Brain microvascular endothelial cell (primary cell): Measurements from ENCODE around the gene MMUT.
"Not testable (repeated sequence)": the region's sequence is repeated elsewhere in the genome, so short reads cannot be mapped to it uniquely, and the experiment has no call there.

ENCODE experiments used
- DNase-seq: peaks from one replicate; pipeline ENCODE4 v3.0.0-alpha.2; 2020
- H3K27ac ChIP-seq: fragments of 250-450 bp; sonication (Bioruptor Pico); 2 replicates; pipeline ENCODE4 v1.5.1; 2020; ENCODE audit warnings: mild to moderate bottlenecking, moderate library complexity
- H3K27me3 ChIP-seq: fragments of 250-450 bp; sonication (Bioruptor Pico); replicated peaks from 2 replicates; pipeline ENCODE4 v1.5.1; 2020; ENCODE audit warnings: mild to moderate bottlenecking
- H3K36me3 ChIP-seq: fragments of 250-450 bp; sonication (Bioruptor Pico); replicated peaks from 2 replicates; pipeline ENCODE4 v1.5.1; 2020; ENCODE audit warnings: mild to moderate bottlenecking
- H3K4me3 ChIP-seq: 2 replicates; pipeline ENCODE4 v1.5.1; 2011; ENCODE audit warnings: low read depth, mild to moderate bottlenecking, control low read depth, low read length, moderate library complexity
- in situ Hi-C: cut with HindIII; loops from 2 replicates; pipeline ENCODE4 v1.10.0; 2017; ENCODE audit warnings: low sequenced_read_pairs, low pct_ligation_motif_present
- TF ChIP-seq, protein P1 (sequence below): IDR thresholded peaks from 2 replicates; pipeline ENCODE4 v1.5.1; 2011; ENCODE audit warnings: low read depth, mild to moderate bottlenecking, moderate library complexity, low read length, control low read depth, inconsistent platforms; ENCODE audit errors: missing control alignments

MMUT gene

GRCh38 chr6:49499126-49499525 lies 36.1 kb upstream of the MMUT start:
- TF ChIP-seq, protein P1, sequence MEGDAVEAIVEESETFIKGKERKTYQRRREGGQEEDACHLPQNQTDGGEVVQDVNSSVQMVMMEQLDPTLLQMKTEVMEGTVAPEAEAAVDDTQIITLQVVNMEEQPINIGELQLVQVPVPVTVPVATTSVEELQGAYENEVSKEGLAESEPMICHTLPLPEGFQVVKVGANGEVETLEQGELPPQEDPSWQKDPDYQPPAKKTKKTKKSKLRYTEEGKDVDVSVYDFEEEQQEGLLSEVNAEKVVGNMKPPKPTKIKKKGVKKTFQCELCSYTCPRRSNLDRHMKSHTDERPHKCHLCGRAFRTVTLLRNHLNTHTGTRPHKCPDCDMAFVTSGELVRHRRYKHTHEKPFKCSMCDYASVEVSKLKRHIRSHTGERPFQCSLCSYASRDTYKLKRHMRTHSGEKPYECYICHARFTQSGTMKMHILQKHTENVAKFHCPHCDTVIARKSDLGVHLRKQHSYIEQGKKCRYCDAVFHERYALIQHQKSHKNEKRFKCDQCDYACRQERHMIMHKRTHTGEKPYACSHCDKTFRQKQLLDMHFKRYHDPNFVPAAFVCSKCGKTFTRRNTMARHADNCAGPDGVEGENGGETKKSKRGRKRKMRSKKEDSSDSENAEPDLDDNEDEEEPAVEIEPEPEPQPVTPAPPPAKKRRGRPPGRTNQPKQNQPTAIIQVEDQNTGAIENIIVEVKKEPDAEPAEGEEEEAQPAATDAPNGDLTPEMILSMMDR, result no peak
- in situ Hi-C loops, result no loop called here
- H3K36me3 ChIP-seq, result no peaks in the 10 kb centered on the region
- DNase-seq, result no peak
- no peak overlapping the region for H3K4me3 ChIP-seq
- no peaks in the 10 kb centered on the region for H3K27me3 ChIP-seq
- H3K27ac ChIP-seq, result no peak overlapping the region

- H3K4me3 ChIP-seq, result no peak overlapping the region
- no peak for DNase-seq
- H3K27me3 ChIP-seq, result no peaks in the 10 kb centered on the region
- H3K27ac ChIP-seq, result no peak overlapping the region
- in situ Hi-C loops, result no loop called here
- H3K36me3 ChIP-seq, result no peaks in the 10 kb centered on the region
- TF ChIP-seq, protein P1, result no peak
These were observed 34.3 kb upstream of the MMUT start for GRCh38 chr6:49497304-49497703.

DNA sequence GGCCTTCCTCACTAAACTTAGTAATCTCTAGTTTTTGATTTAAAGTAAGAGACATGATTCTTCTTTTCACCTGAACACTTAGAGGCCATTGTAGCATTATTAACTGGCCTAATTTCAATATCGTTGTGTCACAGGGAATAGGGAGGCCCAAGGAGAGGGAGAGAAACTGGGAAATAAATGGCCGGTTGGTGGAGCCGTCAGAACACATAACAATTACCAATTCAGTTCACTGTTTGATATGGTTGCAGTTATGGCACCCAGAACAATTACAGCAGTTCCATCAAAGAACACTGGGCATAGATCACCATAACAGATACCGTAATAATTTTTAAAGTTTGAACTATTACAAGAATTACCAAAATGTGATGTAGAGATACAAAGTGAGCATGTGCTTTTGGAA lies 27.6 kb upstream of the MMUT start:
- Histone ChIP-seq H3K36me3 (no peaks in the 10 kb centered on the region), H3K4me3 (no peak overlapping the region), H3K27me3 (no peaks in the 10 kb centered on the region), H3K27ac (no peak overlapping the region)
- TF ChIP-seq, protein P1, result no peak
- no peak for DNase-seq
- in situ Hi-C loops, result no loop called here

DNA sequence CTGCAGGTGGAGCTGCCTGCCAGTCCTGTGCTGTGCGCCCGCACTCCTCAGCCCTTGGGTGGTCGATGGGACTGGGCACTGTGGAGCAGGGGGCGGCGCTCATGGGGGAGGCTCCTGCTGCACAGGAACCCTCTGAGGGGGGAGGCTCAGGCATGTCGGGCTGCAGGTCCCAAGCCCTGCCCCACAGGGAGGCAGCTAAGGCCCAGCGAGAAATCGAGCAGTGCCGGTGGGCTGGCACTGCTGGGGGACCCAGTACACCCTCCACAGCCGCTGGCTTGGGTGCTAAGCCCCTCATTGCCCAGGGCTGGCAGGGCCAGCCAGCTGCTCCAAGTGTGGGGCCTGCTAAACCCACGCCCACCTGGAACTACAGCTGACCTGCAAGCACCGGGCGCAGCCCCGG lies 20.3 kb upstream of the MMUT start:
- DNase-seq, H3K36me3 ChIP-seq, H3K27me3 ChIP-seq, H3K4me3 ChIP-seq, in situ Hi-C loops, H3K27ac ChIP-seq: not testable (repeated sequence)

DNA sequence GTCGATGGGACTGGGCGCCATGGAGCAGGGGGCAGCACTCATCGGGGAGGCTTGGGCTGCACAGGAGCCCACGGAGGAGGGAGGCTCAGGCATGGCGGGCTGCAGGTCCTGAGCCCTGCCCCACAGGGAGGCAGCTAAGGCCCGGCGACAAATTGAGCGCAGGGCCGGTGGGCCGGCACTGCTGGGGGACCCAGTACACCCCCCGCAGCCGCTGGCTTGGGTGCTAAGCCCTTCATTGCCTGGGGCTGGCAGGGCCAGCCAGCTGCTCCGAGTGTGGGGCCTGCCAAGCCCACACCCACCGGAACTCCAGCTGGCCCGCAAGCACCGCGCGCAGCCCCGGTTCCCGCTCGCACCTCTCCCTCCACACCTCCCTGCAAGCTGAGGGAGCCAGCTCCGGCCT lies 18.8 kb upstream of the MMUT start:
- H3K36me3 ChIP-seq, H3K27ac ChIP-seq, H3K27me3 ChIP-seq, in situ Hi-C loops, H3K4me3 ChIP-seq, DNase-seq: not testable (repeated sequence)

GRCh38 chr6:49479308-49479970 lies 16.4 kb upstream of the MMUT start:
- Histone ChIP-seq H3K27me3 (no peaks in the 10 kb centered on the region), H3K27ac (no peak overlapping the region), H3K36me3 (peaks cover 2% of the 10 kb centered on the region), H3K4me3 (no peak overlapping the region)
- DNase-seq, result peak; percentile 22
- TF ChIP-seq, protein P1, result no peak
- in situ Hi-C loops, result no loop called here

GRCh38 chr6:49476564-49476963 lies 13.5 kb upstream of the MMUT start:
- H3K36me3 ChIP-seq, H3K4me3 ChIP-seq, DNase-seq, H3K27ac ChIP-seq, in situ Hi-C loops, H3K27me3 ChIP-seq: not testable (repeated sequence)
